GM23338 (cell line): ENCODE measurements around the gene ROBO3. TPM values are rescaled to one million over a fixed set of nuclear protein-coding genes. Genes with fewer than 3 reads are reported as not detected.

Source experiments
- ATAC-seq: fragments of 200-7000 bp; cut with Tn5 transposase; 3 replicates; pipeline ENCODE4 v1.9.1; 2020
- DNase-seq: peaks from one replicate; pipeline ENCODE4 v3.0.0-alpha.2; 2015; ENCODE audit warnings: low spot score
- H2AFZ ChIP-seq: fragments of 200-600 bp; sonication (generic); 2 replicates; pipeline ENCODE4 v1.8.0; 2016; ENCODE audit warnings: antibody characterized with exemption, mild to moderate bottlenecking, moderate library complexity
- H3F3A ChIP-seq: fragments of 200-600 bp; sonication (generic); replicated peaks from 2 replicates; pipeline ENCODE4 v1.8.0; 2017; ENCODE audit warnings: antibody characterized with exemption, mixed run types, low read depth
- H3K27ac ChIP-seq: fragments of 200-600 bp; sonication (generic); 2 replicates; pipeline ENCODE4 v1.6.1; 2016; ENCODE audit warnings: low read depth
- H3K27me3 ChIP-seq: fragments of 200-600 bp; sonication (generic); 2 replicates; pipeline ENCODE4 v1.8.0; 2016; ENCODE audit warnings: mild to moderate bottlenecking, mixed run types, moderate library complexity; ENCODE audit not compliant: insufficient read depth
- H3K36me3 ChIP-seq: fragments of 200-600 bp; sonication (generic); 2 replicates; pipeline ENCODE4 v1.8.0; 2016; ENCODE audit warnings: mild to moderate bottlenecking; ENCODE audit not compliant: insufficient read depth
- H3K4me1 ChIP-seq: fragments of 200-600 bp; sonication (generic); 2 replicates; pipeline ENCODE4 v1.8.0; 2016; ENCODE audit warnings: mild to moderate bottlenecking, moderate library complexity; ENCODE audit not compliant: insufficient read depth
- H3K4me2 ChIP-seq: fragments of 200-600 bp; sonication (generic); 2 replicates; pipeline ENCODE4 v1.7.1; 2017; ENCODE audit warnings: mixed run types
- H3K4me3 ChIP-seq: fragments of 200-600 bp; sonication (generic); 2 replicates; pipeline ENCODE4 v1.6.1; 2016; ENCODE audit warnings: mixed run types
- H3K79me2 ChIP-seq: fragments of 200-600 bp; sonication (generic); replicated peaks from 2 replicates; pipeline ENCODE4 v1.8.0; 2017; ENCODE audit warnings: mild to moderate bottlenecking; ENCODE audit not compliant: insufficient read depth
- H3K9me2 ChIP-seq: fragments of 200-600 bp; sonication (generic); 2 replicates; pipeline ENCODE4 v1.8.0; 2017; ENCODE audit not compliant: insufficient read depth
- H4K20me1 ChIP-seq: fragments of 200-600 bp; sonication (generic); replicated peaks from 2 replicates; pipeline ENCODE4 v1.8.0; 2017; ENCODE audit warnings: mild to moderate bottlenecking; ENCODE audit not compliant: insufficient read depth
- H3K27ac Mint-ChIP-seq: 2 replicates; pipeline ENCODE4 v1.8.0; 2020; ENCODE audit warnings: inconsistent platforms, mild to moderate bottlenecking, moderate library complexity, mixed read lengths
- H3K27me3 Mint-ChIP-seq: 3 replicates; pipeline ENCODE4 v1.8.0; 2022; ENCODE audit warnings: low read depth, mild to moderate bottlenecking, moderate library complexity, mixed read lengths, inconsistent platforms; ENCODE audit not compliant: insufficient read depth, poor library complexity
- H3K36me3 Mint-ChIP-seq: 3 replicates; pipeline ENCODE4 v1.8.0; 2021; ENCODE audit warnings: low read depth, mild to moderate bottlenecking, inconsistent platforms, moderate library complexity, mixed read lengths
- H3K4me1 Mint-ChIP-seq: 3 replicates; pipeline ENCODE4 v1.8.0; 2020; ENCODE audit warnings: mild to moderate bottlenecking, inconsistent platforms, mixed read lengths
- H3K4me3 Mint-ChIP-seq: 3 replicates; pipeline ENCODE4 v1.8.0; 2021; ENCODE audit warnings: moderate library complexity, mild to moderate bottlenecking, inconsistent platforms, mixed read lengths
- H3K9me3 Mint-ChIP-seq: 3 replicates; pipeline ENCODE4 v1.8.0; 2020; ENCODE audit warnings: moderate library complexity, mild to moderate bottlenecking, inconsistent platforms, mixed read lengths
- CREB1 ChIP-seq: fragments of 250-450 bp; sonication (Bioruptor Pico); IDR thresholded peaks from 2 replicates; pipeline ENCODE4 v1.5.0; 2020; ENCODE audit warnings: low read depth, mild to moderate bottlenecking, moderate library complexity
- EZH2 ChIP-seq: fragments of 200-600 bp; sonication (generic); IDR thresholded peaks from one replicate; pipeline ENCODE4 v1.8.0; 2017; ENCODE audit warnings: antibody characterized with exemption, mild to moderate bottlenecking, low read depth; ENCODE audit not compliant: unreplicated experiment
- EZH2phosphoT487 ChIP-seq: fragments of 200-600 bp; sonication (generic); IDR thresholded peaks from one replicate; pipeline ENCODE4 v1.8.1; 2018; ENCODE audit warnings: antibody characterized with exemption; ENCODE audit not compliant: unreplicated experiment
- JUNB ChIP-seq: IDR thresholded peaks from one replicate; pipeline ENCODE4 v1.6.1; 2016; ENCODE audit warnings: antibody characterized with exemption; ENCODE audit not compliant: unreplicated experiment
- NANOG ChIP-seq: IDR thresholded peaks from 2 replicates; pipeline ENCODE4 v1.6.1; 2016; ENCODE audit warnings: antibody characterized with exemption, borderline replicate concordance
- POLR2AphosphoS5 ChIP-seq: IDR thresholded peaks from 2 replicates; pipeline ENCODE4 v1.6.1; 2016; ENCODE audit warnings: antibody characterized with exemption, low read depth
- STAT1 ChIP-seq: IDR thresholded peaks from one replicate; pipeline ENCODE4 v1.6.1; 2016; ENCODE audit warnings: antibody characterized with exemption; ENCODE audit not compliant: unreplicated experiment
- ZNF114 ChIP-seq: fragments of 250-450 bp; sonication (Bioruptor Pico); IDR thresholded peaks from 2 replicates; pipeline ENCODE4 v1.5.0; 2020; ENCODE audit warnings: mild to moderate bottlenecking, moderate library complexity
- ZNF331 ChIP-seq: fragments of 250-450 bp; sonication (Bioruptor Pico); IDR thresholded peaks from 2 replicates; pipeline ENCODE4 v1.5.0; 2020; ENCODE audit warnings: low read depth, mild to moderate bottlenecking, moderate library complexity
- ZNF462 ChIP-seq: fragments of 250-450 bp; sonication (Bioruptor Pico); IDR thresholded peaks from 2 replicates; pipeline ENCODE4 v1.5.0; 2020; ENCODE audit warnings: mild to moderate bottlenecking, moderate library complexity
- polyA plus RNA-seq: library from polyadenylated mRNA; unstranded; fragments of >200 nt; fragmentation: Nextera tagmentation; extraction: Ambion mirVana; gene quantifications from 2 replicates; pipeline ENCODE4 v1.2.1, GENCODE V29; 2016
- total RNA-seq: library from RNA; depleted of rRNA; stranded (reverse); fragments of >200 nt; shearing (Covaris generic); gene quantifications from 2 replicates; pipeline ENCODE4 v1.2.3, GENCODE V29; 2014
- TF ChIP-seq, protein P1 (sequence below): IDR thresholded peaks from one replicate; pipeline ENCODE4 v1.6.1; 2018; ENCODE audit warnings: antibody characterized with exemption; ENCODE audit not compliant: unreplicated experiment
- TF ChIP-seq, protein P2 (sequence below), 2 experiments: fragments of 200-600 bp in 1 of 2; sonication (generic) in 1 of 2; conservative IDR thresholded peaks; 2 replicates each; pipeline versions ENCODE4 v1.5.1 to v1.6.1; 2016 to 2017; ENCODE audit warnings: antibody characterized with exemption in 2 of 2, low read depth in 2 of 2, mild to moderate bottlenecking in 2 of 2, moderate library complexity in 1 of 2
- TF ChIP-seq, protein P3 (sequence below): IDR thresholded peaks from 2 replicates; pipeline ENCODE4 v1.6.1; 2016; ENCODE audit warnings: antibody characterized with exemption

The ROBO3 gene
- total and polyA plus RNA-seq, 2 experiments from 2014 or later = 17.0 to 21.4 TPM

DNA sequence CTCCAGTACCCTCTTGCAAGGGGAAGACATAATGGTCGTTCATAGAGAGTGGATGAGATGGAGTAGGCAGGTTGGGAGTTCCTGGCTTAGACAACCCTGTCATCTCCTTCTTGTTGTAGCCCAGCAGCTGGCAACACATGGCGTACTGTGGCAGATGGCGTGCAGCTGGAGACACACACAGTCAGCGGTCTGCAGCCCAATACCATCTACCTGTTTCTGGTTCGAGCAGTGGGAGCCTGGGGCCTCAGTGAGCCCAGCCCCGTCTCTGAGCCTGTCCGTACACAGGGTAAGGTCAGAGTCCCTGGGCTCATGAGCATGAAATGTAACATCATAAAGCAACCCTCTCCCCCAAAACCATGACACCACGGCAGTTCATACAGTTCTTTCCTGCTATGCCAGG is 8.7 kb downstream of the ROBO3 start:
- Mint-ChIP-seq H3K27me3 (peaks cover 80% of the 10 kb centered on the region), H3K4me3 (no peak overlapping the region), H3K27ac (no peak overlapping the region), H3K9me3 (no peaks in the 10 kb centered on the region), H3K36me3 (no peaks in the 10 kb centered on the region), H3K4me1 (peaks cover 37% of the 10 kb centered on the region)
- H3K27me3 ChIP-seq = peaks cover 84% of the 10 kb centered on the region
- H3K79me2 ChIP-seq = no peaks in the 10 kb centered on the region
- ATAC-seq = no peak
- H3K4me1 ChIP-seq = peaks cover 13% of the 10 kb centered on the region; the same call in 1 of the 2 replicates
- H3K4me3 ChIP-seq = no peak overlapping the region
- H3K4me2 ChIP-seq = no peak overlapping the region
- H2AFZ ChIP-seq = no peak overlapping the region
- 0 out of 2 replicates have a peak, but pooled peaks cover 5% of the 10 kb centered on the region for H4K20me1 ChIP-seq
- no peak for DNase-seq
- TF ChIP-seq ZNF331 (CRISPR knock-in tag) (no peak), EZH2 (no peak), EZH2phosphoT487 (no peak), CREB1 (CRISPR knock-in tag) (no peak), POLR2AphosphoS5 (no peak), ZNF114 (CRISPR knock-in tag) (no peak), ZNF462 (CRISPR knock-in tag) (no peak), STAT1 (no peak), JUNB (no peak), NANOG (no peak)
- TF ChIP-seq, protein P1, sequence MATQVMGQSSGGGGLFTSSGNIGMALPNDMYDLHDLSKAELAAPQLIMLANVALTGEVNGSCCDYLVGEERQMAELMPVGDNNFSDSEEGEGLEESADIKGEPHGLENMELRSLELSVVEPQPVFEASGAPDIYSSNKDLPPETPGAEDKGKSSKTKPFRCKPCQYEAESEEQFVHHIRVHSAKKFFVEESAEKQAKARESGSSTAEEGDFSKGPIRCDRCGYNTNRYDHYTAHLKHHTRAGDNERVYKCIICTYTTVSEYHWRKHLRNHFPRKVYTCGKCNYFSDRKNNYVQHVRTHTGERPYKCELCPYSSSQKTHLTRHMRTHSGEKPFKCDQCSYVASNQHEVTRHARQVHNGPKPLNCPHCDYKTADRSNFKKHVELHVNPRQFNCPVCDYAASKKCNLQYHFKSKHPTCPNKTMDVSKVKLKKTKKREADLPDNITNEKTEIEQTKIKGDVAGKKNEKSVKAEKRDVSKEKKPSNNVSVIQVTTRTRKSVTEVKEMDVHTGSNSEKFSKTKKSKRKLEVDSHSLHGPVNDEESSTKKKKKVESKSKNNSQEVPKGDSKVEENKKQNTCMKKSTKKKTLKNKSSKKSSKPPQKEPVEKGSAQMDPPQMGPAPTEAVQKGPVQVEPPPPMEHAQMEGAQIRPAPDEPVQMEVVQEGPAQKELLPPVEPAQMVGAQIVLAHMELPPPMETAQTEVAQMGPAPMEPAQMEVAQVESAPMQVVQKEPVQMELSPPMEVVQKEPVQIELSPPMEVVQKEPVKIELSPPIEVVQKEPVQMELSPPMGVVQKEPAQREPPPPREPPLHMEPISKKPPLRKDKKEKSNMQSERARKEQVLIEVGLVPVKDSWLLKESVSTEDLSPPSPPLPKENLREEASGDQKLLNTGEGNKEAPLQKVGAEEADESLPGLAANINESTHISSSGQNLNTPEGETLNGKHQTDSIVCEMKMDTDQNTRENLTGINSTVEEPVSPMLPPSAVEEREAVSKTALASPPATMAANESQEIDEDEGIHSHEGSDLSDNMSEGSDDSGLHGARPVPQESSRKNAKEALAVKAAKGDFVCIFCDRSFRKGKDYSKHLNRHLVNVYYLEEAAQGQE = no peak
- TF ChIP-seq, protein P2, sequence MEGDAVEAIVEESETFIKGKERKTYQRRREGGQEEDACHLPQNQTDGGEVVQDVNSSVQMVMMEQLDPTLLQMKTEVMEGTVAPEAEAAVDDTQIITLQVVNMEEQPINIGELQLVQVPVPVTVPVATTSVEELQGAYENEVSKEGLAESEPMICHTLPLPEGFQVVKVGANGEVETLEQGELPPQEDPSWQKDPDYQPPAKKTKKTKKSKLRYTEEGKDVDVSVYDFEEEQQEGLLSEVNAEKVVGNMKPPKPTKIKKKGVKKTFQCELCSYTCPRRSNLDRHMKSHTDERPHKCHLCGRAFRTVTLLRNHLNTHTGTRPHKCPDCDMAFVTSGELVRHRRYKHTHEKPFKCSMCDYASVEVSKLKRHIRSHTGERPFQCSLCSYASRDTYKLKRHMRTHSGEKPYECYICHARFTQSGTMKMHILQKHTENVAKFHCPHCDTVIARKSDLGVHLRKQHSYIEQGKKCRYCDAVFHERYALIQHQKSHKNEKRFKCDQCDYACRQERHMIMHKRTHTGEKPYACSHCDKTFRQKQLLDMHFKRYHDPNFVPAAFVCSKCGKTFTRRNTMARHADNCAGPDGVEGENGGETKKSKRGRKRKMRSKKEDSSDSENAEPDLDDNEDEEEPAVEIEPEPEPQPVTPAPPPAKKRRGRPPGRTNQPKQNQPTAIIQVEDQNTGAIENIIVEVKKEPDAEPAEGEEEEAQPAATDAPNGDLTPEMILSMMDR (conservative IDR thresholded peaks at IDR 0.05; ENCODE audit: low read depth in 2 of 2) = no peak
- TF ChIP-seq, protein P3, sequence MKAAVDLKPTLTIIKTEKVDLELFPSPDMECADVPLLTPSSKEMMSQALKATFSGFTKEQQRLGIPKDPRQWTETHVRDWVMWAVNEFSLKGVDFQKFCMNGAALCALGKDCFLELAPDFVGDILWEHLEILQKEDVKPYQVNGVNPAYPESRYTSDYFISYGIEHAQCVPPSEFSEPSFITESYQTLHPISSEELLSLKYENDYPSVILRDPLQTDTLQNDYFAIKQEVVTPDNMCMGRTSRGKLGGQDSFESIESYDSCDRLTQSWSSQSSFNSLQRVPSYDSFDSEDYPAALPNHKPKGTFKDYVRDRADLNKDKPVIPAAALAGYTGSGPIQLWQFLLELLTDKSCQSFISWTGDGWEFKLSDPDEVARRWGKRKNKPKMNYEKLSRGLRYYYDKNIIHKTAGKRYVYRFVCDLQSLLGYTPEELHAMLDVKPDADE = no peak
- H3K9me2 ChIP-seq = no peaks in the 10 kb centered on the region
- no peaks in the 10 kb centered on the region for H3F3A ChIP-seq
- no peak overlapping the region for H3K27ac ChIP-seq
- no peaks in the 10 kb centered on the region for H3K36me3 ChIP-seq
